Stimulated activated CD4-positive, alpha-beta T cell treated with anti-CD3 and anti-CD28 coated beads, Interleukin-4, amount 100 ng/mL, for 1 hour (primary cell): ENCODE data around the gene LHX2.
"Not testable (repeated sequence)": the region's sequence is repeated elsewhere in the genome, so short reads cannot be mapped to it uniquely, and the experiment has no call there.

Experiments
- DNase-seq: peaks from one replicate; pipeline ENCODE4 v3.0.0-alpha.2; 2020

Gene LHX2, protein sequence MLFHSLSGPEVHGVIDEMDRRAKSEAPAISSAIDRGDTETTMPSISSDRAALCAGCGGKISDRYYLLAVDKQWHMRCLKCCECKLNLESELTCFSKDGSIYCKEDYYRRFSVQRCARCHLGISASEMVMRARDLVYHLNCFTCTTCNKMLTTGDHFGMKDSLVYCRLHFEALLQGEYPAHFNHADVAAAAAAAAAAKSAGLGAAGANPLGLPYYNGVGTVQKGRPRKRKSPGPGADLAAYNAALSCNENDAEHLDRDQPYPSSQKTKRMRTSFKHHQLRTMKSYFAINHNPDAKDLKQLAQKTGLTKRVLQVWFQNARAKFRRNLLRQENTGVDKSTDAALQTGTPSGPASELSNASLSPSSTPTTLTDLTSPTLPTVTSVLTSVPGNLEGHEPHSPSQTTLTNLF

DNA sequence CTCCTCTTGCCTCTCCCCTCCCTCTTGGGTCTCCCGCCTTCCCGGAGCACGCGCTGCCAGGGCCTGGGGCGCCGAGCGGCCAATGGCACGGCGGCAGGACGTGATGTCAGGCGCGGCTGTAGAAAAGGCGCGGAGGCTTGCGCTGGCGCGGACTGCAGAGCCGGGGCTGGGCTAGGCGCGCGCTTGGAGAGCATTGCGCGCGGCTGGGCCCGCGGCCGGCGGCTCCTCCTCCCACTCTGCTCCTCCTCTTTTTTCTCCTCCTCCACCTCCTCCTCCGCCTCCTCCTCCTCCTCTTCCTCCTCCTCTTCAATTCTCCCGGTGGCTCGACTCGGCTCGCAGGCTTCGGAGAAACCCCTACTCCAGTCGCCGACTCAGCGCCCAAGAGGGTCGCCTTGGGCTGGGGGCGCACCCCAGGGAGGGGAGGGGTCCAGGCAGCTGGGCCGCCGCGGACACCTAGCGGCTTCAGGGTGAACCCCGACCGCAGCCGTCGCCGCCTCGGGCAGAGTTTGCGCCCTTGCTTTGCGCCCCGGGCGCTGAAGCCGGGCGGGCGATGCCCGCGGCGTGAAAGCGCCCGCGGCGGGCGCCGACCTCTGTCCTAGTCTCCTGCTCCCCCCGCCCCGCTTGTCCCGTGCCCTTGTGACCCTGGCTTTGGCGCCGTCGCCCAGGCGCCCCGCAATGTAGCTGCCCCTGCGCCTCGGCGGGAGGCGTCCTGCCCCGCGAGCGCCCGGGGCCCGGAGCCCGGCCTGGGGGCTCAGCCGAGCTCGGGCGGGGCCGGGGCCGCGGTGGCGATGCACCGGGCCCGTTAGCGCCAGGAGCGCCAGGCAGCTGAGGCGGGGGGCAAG is at the start of gene LHX2:
Gene LHX2 (plus strand): TSS at position 309 of the 842 bp plus-strand sequence. CDS start 581 bp downstream, outside the sequence.
- peak; percentile 40 for DNase-seq

DNA sequence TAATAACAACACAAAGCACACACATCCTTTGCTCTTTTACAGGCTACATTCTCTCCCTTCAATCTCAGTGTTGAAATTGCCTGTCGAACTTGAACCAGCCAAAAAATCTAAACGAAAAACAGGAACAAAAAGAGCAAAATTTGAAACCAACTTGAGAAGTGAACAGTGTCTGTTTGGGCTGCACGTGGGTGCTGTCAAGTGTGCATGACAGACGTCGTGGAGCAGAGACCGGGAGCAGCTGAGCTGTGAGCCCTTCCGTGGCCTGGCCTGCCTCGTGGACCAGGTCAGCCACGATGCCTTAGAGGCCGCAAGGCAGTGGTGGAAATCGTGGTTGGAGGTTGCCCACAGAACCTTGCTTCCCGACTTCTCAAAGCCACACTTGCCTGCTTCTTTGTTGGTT is 46.8 kb upstream of the LHX2 start:
- DNase-seq, result no peak

DNA sequence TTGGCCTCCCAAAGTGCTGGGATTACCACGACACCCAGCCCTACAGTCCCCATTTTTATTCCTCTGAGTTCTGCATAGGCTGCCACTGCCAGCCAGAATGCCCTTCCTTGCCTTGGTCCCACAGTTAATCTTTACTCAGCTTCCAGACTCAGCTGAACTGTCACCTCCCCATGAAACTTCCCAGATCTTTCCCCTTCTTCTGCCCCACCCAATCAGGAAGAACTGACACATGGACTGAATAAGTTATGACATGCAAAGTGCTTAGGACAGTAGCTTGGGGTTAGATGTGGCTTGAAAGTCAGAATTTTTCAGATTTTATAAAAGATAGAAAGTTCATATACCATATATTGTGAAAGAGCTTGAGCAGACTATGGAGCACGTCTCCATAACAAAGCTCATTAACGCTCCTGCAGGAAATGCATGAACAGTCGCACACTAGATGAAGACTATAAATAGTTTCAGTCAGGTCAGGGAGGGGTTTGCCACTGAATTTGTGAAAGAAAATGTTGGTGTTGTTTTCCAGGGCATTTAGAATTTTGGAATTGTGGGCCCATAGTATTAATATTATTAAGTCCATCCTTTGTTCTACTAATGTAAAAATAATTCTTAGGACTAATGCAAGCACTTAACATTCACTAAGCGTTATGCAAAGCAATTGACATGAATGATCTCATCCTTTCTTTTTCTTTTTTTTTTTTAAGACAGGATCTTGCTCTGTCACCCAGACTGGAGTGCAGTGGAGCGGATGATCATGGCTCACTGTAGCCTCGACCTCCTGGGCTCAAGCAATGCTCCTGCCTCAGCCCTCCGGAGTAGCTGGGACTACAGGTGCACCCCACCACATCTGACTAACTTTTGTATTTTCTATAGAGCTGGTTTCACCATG is 45.5 kb upstream of the LHX2 start:
- DNase-seq, result no peak

DNA sequence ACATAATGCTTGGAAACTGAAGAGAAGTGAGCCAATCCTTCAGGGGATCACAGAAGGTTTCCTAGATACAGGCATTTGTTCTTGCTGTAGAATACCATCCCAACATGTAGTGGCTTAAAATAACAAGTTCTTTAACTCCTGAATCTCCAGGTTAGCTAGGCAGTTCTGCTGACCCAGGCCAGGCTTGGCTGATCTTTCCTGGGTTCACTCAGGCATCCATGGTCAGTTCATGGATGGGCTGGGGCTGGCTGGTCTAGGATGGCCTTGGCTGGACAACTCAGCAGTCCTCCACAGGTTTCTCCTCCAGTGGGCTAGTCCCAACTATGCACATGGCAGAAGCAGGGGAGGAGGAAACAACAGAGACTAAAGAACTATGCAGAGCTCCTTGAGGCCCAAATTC is 44.2 kb upstream of the LHX2 start:
- DNase-seq, result no peak

DNA sequence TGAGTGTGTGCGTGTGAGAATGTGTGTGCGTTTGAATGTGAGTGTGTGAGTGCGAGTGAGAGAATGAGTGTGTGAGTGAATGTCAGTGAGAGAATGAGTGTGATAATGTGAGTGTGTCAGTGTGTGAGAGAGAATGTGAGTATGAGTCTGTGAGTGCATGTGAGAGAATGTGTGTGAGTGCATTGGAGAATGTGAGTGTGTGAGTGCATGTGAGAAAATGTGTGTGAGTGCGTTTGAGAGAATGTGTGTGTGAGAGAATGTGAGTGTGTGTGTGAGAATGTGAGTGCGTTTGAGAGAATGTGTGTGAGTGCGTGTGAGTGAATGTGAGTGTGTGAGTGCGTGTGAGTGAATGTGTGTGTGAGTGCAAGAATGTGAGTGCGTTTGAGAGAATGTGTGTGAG is 39.0 kb upstream of the LHX2 start:
- DNase-seq, result no peak

- no peak for DNase-seq
Measured at GRCh38 chr9:123973590-123974223, 37.9 kb upstream of the LHX2 start.

GRCh38 chr9:123974471-123974870 is 37.1 kb upstream of the LHX2 start:
- DNase-seq, result no peak

DNA sequence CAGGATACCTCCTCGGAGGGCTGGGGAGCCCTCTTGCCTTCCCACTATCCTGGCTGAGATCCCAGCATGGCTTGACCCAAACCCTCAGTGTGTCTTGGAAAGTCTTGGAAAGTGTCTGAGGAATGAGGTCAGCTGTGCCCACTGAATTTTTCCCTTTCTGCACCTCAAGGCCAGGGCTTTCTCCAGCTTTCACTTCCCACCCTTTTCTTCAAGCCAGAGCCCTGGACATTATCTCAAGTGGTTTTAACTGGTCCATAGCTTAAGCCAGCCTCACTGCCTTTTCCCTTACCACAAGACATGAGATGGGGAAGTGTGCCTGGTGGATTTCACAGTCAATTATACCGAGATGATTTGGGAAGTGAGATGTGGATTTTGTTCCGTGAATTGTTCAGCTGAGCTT is 35.7 kb upstream of the LHX2 start:
- DNase-seq, result no peak

GRCh38 chr9:123976579-123976978 is 35.0 kb upstream of the LHX2 start:
- not testable (repeated sequence) for DNase-seq

- DNase-seq, result no peak
Measured at GRCh38 chr9:123978981-123979380, 32.6 kb upstream of the LHX2 start.

DNA sequence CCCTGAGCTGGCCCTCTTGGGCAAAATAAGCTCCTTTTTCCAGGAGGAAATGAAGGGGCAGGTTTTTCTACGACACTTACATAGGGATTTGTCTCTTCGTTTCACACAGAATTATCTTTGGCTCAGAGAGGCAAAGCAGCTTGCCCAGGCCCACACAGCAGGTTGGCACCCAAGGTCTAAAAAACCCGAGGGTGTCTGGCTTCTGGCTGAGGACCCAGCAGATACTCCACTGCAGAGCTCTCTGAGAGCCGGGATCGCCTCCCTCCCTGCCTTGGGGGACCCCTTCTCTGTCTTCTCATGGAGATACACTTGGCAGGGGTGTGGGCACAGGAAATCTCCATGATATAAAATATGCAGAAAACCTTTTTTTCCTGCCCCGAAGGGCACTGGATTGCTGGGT is 29.0 kb upstream of the LHX2 start:
- DNase-seq, result no peak

DNA sequence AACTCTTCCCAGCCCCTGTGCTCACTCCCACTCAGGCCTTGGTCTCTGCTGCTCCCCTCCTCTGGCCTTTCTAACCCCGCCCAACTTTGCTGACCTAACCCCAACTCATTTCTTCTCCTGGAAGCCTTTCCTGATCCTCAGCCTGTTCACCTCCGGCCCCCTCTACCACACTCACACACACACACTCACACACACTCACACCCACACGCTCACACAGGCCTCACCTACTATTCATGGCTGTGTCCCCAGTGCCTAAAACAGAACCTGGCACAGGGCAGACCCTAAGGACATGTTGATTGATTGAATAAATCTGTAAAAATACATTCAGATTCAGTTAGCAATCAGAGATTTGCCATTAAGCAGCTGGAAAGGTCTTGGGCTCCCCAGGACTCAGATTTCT is 28.5 kb upstream of the LHX2 start:
- DNase-seq, result no peak

- no peak for DNase-seq
Measured at GRCh38 chr9:123984802-123985201, 26.8 kb upstream of the LHX2 start.

DNA sequence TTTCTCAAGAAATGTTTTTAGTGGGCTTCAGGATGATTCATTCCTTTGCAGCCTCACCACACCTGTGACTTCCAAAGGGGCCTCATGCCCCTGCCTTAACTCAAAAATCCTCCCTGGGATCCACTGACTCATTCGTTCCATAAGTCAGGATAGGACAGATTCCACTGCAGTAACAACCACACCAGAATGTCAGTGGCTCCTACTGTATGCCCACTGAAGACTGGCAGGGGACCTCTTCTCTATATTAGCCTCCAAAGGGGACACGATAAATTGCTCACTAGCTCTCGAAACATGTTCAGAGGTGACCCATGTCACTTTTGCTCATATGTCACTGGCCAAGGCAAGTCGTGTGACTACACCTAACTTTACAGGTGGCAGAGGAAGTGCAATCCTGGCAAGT is 25.7 kb upstream of the LHX2 start:
- no peak for DNase-seq

DNA sequence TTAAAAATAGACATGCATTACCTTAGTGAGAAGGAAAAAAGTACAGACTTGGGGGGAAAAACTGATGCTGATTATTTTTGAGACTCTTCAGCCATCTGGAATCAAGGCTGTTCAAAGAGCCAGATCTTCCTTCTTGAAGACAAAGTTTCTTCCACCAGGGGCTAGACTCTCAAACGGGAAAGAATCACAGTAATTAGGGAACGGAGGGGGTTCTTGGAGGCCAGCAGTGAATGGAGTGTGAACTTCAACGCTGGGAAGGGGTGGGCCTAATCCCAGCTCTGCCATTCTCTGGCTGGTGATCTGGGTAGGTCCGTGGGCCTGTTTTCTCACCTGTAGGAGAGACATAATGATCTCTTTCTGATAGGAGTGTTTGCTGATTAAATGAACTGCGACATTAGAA is 21.1 kb upstream of the LHX2 start:
- DNase-seq, result no peak

DNA sequence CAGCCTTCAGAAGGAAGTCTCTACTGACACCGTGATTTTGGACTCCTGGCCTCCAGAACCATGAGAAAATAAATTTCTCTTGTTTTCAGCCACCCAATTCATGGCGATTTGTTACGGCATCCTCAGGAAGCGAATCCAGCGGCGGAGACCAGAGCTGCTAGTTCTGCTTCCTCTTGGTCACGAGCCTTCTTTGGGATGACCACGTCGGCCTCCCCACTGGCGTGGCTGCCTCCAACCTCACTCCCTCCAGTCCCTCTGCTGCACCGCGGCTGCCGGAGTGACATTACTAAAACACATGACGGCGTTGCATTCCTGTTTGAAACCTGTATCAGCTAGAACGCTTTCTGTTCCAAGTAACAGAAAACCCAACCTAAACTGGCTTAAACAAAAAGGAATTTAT is 18.9 kb upstream of the LHX2 start:
- not testable (repeated sequence) for DNase-seq

- peak; percentile 33 for DNase-seq
Measured at GRCh38 chr9:123996731-123997421, 14.7 kb upstream of the LHX2 start.

GRCh38 chr9:123997665-123998277 is 13.8 kb upstream of the LHX2 start:
- no peak for DNase-seq

GRCh38 chr9:123998278-123998925 is 13.2 kb upstream of the LHX2 start:
- DNase-seq, result no peak

- DNase-seq, result no peak
Measured at GRCh38 chr9:123998970-123999621, 12.5 kb upstream of the LHX2 start.
